DMS153 treated with DMSO at 0.1 percent for 48 hours (cell line): Measurements from ENCODE around the gene TBATA.
"Not testable (repeated sequence)": the region's sequence is repeated elsewhere in the genome, so short reads cannot be mapped to it uniquely, and the experiment has no call there.

Source experiments
- DNase-seq: peaks from one replicate; lab custom pipeline; 2025; ENCODE audit not compliant: unreplicated experiment; lab: John Stamatoyannopoulos, UW

The TBATA gene

GRCh38 chr10:70779511-70780369, 5.4 kb downstream of the TBATA start:
- DNase-seq: no peak

DNA sequence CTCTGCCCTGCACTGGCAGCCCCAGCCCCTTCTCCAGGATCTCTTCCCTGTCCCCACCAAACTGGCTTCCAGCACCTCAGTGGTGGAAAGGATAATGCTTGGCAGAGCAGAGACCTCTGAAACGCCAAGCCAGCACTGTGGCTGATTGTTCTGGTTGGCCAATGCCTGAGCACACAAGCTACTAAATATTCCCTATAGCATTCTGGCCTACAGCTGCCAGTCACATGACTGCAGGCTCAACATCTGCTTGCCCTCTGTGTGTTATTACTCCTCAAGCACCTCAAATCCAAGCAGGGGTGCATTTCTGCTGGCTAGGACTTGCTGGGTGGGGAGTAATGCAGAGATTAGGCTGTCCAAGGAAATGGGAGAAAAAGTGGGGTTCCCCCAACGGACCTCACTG, 6.1 kb downstream of the TBATA start:
- no peak for DNase-seq

GRCh38 chr10:70778267-70778924, 6.8 kb downstream of the TBATA start:
- DNase-seq: no peak

GRCh38 chr10:70777063-70777875, 7.9 kb downstream of the TBATA start:
- DNase-seq: no peak

GRCh38 chr10:70776455-70777005, 8.6 kb downstream of the TBATA start:
- DNase-seq: no peak

DNA sequence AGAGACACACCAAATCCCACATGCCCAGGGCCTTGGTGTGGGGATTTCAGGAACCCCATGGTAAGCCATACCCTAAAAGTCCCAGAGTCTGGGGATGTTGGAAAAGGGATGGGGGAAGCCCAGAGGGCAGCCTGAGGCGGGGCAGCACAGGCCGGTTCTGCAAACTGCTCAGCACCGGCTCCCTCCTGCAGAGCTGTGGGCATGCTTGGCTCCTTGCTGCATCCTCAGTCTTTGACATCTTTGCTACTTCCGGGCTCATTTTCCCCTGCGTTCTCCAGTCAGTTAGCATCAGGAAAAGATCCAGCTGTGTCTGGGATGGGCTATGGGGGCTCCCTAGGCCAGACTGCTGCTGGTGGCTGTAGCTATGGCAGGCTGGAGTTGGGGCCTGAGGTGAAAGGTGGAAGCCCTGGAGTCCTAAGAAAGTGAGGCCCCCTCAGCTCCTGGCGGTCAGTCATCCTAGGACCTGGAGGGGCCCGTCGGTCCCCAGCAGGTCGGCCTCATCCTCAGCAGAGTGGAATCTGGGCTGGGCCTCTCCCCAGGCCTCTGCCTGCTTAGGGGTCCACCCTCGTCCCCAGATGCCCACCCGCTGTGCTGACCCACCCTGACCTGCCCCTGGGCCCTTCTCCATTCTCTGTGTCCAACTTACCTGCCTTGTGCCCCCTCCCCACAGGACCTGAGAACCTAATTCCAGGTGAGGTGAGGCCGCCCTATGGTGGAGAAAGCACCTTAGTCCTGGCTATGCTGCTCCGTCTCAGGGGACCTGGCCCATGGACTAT, 9.3 kb downstream of the TBATA start:
- DNase-seq: no peak

DNA sequence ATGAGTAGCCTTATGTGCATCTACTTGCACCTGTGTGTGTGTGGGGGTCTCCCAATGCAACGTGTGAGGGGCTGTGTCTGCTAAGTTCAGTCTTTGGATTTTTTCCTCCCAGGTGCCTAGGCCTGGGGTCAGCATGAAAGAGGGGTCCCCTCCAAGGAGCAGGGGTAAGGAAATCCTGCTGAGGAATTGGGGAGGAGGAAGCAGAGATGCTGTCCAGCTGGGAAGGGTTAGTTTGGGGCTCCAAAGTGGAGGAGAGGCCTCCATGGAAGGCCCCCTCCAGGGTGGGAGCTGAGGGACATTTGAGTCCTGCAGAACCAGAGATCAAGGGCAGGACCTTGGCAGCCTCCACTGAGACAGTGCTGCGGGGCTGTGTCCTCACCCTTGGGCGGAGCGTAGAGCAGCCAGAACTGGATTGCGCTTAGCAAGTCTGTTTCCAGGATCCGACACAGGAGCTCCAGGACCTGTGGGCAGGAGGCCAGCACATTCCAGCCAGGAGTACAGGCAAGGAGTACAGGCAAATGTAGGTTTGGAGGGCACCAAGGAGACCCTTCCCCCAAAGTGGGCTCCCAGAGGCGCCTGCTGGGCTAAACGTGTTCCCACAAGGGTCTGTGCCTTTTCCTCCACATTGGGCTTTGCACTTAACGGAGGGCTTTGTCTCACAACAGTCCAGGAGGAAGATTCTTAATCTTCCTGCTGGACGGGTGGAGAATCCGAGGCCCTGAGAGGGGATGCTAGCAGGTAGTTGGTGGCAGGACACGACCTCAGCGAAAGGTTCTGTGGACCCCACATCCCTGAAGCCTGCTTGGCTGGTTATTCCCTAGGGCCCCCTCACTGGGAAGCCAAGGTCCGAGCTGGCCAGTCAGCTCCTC, 10.1 kb downstream of the TBATA start:
- DNase-seq: no peak

DNA sequence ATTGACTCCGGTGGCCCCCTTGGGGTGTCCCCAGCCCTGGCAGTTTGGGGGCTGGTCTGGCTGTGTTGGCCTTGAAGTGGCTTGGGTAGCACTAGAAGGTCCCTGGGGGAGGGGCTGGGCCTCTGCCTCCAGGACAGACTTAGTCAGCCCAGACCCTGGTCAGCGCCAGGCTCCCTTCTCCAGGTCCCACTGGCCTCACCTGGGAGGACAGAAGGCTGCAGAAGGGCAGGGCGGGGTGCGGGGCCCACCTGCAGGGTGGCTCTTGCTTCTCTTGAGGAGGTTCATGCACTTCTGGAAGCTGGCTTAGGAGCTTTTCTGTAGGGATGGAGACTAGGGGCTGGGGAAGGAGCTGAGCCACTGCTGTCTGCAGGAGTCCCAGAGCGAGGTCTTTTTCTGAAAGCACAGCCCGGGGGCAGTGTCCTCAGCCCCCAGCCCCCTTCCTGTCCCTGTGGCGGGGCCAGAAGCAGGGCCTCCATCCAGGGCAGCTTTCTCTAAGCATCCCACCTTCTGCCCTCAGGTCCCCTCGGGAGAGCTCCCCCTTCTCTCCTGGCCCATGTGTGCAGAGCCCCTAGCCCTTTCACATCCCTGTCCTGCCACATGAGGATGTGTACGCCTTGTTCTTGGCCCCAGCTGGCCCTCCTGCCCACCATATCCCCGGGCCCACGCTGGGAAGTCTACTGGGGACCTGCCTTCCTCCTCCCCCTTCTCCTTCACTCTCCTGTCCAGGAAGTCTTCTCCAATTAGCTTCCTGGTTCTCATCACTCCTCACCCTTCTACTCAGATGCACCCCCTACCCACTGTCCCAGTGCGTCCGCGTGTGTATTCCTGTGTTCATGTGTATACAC, 11.0 kb downstream of the TBATA start:
- DNase-seq: no peak

DNA sequence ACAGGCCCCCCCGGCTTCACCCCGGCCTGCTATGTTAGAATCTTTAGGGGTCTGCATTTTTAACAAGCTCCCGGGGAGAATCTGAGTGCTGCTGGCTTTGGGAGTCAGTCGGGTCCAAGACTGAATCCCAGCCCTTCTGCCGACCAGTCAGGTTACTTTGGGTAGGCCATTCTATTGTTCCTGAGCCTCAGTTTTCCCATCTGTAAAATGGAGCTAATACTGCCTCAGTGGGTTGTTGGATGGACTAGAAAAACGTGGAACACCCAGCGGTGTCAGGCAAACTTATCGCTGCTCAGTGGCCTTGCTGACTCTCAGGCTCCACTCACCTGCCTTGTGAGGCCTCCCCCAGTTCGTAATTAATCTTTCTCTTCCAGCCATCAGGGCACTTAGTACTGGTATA, 11.7 kb downstream of the TBATA start:
- no peak for DNase-seq

- DNase-seq: no peak
Measured at GRCh38 chr10:70772627-70773026, 12.6 kb downstream of the TBATA start.

DNA sequence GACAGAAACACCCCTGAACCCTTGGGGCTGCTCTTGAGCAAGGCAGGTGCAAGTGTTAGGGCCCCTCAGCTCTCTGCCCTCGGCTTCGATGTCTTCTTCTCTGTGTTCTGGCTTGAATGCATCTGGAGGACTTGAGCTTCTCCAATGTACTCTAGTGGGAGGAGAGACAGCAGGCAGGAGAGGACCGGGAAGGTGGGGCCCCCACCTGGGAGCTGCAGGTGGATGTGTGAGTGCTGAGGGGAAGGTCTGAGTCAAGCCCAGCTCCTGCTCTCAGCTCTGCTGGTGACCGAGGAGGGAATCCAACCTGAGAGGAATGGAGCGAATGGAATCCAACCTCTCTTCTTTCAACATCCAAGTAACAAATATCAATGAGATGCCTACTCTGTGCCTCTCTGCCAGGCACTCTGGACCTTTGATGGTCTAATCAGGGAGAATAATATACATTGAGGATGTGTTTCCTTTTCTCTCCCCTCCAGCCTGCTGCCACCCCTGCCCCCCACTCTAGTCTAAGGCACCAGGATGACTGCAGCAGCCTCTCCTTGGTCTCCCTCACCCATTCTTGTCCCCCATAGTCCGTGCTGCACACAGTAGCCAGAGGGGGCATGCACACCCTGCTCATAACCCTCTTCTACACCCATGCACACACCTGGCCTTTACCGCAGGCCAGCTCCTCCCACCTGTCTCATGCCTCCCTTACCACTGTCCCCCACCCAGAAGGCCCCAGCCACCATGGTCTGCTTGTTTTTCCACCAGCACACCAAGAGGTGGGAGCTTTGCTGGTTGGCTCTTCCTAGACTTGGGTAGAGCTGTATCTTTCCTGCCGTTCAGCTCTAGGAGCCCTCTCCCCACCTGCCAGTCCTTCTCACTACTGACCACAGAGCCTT, 13.6 kb downstream of the TBATA start:
- no peak for DNase-seq

DNA sequence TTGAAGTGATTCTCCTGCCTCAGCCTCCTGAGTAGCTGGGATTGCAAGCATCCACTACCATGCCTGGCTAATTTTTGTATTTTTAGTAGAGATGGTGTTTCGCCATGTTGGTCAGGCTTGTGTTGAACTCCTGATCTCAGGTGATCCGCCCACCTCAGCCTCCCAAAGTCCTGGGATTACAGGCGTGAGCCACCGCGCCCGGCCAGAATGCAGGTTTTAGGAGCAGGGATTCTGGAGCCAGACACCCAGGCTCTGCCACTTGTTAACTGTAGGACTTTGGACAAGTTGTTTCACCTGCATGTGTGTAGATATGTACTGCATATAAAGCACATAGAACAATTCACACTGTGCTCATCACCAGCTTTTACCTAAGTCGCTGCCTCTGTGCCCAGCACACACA, 14.7 kb downstream of the TBATA start:
- not testable (repeated sequence) for DNase-seq

- no peak for DNase-seq
Measured at GRCh38 chr10:70770001-70770400, 15.2 kb downstream of the TBATA start.

GRCh38 chr10:70769121-70769520, 16.1 kb downstream of the TBATA start:
- DNase-seq: no peak

- DNase-seq: peak; percentile 13
Measured at GRCh38 chr10:70768026-70768685, 17.0 kb downstream of the TBATA start.

DNA sequence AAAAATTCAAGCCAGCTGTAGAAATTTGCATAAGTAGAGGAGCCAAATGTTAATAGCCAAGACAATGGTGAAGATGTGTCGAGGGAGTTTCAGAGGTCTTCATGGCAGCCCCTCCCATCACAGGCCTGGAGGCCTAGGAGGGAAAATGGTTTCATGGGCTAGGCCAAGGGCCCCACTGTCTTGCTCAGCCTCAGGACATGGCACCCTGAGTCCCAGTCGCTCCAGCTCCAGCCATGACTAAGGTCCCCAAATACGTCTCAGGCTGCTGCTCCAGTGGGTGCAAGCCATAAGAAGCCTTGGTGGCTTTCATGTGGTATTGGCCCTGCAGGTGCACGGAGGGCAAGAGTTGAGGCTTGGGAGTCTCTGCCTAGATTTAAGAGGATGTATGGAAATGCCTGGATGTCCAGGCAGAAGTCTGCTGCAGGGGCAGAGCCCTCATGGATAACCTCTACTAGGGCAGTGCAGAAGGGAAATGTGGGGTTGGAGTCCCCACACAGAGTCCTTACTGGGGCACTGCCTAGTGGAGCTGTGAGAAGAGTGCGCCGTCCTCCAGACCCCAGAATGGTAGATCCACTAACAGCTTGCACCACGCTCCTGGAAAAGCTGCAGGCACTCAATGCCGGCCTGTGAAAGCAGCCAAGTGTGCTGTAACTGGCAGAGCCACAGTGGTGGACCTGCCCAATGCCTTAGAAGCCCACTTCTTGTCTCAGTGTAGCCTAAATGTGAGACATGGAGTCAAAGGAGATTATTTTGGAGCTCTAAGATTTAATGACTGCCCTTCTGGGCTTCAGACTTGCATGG, 19.2 kb downstream of the TBATA start:
- DNase-seq: no peak
